GM18498 (cell line): ENCODE measurements around the gene DOK5.

Experiments
- ATAC-seq: cut with Tn5 transposase; IDR thresholded peaks from one replicate; pipeline ENCODE4 v1.9.1; 2021; ENCODE audit warnings: mild to moderate bottlenecking, moderate library complexity; ENCODE audit not compliant: unreplicated experiment

The DOK5 gene

DNA sequence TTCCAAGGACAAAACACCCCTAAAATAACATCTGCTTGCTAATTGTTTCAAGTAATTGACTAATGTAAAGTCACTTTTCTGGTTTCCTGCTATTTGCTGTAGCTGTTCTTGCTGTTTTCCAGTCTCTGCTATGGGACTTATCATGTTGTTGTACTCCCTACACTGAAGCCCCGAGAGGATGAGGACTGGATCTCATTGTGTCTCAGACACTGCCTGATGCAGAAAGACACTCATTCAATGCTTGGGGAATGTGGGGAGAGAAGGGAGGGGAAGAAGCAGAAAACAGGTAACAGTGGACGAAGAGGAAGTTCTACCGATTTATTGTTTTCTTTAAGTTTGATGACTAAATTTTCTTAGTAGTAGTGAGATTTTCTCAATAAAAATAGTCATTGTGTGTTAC, 79.8 kb downstream of the DOK5 start:
- no peak for ATAC-seq

DNA sequence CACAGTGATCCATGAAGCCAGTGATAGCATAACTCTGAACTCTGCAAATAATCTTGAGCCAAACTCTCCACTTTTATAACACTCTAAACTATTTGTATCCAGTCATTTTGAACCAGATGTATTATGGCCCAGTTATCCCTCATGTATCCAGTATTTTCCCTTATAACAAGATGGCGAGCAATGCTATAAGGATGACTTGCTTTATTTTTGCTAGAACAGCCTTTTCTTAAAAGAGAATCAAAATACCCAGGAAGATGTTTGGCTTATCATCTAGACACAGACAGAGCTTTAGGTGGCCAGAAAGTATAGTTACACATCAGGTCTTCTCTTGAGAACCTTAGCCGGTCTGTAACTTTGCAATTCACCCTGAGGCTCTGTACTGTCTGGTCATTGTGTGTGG, 81.0 kb downstream of the DOK5 start:
- no peak for ATAC-seq

DNA sequence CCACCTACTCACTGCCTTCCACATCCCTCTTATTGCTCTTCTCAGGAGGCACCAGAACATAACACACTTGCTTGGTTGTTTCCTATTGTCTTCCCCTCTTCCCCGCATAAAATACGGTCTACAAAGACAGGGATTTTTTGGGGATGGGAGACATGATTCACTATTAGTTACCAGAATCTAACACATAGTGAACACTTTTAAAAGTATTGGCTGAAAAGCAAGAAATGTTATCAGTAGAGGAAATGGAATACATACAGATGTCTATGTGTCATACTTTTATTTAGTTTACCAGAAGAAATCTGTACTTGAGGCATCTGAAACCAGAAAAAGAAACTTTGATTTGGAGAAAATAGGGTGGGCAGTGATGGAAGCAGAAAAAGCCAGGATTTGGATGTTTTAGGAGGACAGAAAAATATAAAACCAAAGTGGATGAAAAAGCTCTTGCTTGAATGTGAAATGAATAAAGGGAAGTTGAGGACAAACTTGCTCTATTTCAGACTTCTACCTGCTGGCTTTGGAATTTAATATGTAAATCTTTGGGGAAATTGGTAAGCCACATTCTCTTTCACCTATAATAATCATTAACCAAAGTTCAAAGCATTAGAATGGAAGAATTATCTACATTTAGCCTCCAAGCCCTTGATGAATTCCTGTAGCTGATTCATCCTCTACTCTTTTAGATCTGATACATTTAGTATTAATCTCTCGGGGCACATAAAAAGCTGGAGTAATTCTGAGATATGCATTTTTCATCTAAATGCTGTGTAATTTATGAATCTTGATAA, 82.6 kb downstream of the DOK5 start:
- no peak for ATAC-seq

DNA sequence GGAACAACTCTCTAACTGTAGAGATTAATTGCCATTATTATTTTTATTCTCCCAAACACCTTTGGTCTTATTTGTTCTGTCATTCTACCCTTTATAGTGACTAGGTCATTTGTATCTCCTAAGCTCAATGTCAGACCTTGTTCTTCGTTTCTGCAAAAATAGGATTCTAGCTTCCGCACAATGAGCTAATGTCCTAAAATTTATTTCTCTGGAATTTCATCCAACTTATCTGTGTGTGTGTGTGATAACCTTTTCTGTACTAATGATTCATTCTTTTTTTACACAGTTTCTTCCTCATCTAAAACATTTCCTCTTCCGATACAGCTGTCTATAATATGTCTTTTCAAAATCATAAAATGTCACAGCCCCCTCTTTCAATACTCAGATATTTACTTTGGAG, 84.5 kb downstream of the DOK5 start:
- no peak for ATAC-seq

DNA sequence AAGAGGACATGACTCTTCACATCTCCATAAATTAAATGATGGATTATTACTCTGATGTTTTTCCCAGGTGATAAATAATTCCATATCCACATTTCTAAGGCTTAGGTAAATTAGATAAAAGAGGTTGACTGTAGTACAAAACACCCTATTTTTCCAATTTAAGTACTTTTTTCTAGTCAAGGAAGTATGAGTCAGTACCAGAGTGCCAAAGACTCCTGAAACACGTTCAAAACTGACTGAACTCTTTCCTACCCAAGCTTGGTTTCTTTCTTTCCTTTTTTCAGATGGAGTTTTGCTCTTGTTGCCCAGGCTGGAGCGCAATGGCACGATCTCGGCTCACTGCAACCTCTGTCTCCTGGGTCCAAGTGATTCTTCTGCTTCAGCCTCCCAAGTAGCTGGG, 85.0 kb downstream of the DOK5 start:
- ATAC-seq, result no peak

DNA sequence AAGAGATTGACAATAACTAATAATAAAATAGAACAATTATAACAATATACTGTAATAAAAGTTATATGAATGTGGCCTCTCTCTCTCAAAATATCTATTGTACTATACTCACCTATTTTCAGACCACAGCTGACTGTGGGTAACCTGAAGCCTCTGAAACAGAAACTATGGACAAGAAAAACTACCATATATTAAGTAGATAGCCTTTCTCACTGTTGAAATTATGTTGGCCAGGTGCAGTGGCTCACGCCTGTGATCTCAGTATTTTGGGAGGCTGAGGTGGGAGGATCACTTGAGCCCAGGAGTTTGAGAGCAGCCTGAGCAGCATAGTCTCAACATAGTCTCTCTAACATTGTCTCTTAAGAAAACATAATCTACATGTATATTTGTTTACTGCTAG, 89.9 kb downstream of the DOK5 start:
- no peak for ATAC-seq

DNA sequence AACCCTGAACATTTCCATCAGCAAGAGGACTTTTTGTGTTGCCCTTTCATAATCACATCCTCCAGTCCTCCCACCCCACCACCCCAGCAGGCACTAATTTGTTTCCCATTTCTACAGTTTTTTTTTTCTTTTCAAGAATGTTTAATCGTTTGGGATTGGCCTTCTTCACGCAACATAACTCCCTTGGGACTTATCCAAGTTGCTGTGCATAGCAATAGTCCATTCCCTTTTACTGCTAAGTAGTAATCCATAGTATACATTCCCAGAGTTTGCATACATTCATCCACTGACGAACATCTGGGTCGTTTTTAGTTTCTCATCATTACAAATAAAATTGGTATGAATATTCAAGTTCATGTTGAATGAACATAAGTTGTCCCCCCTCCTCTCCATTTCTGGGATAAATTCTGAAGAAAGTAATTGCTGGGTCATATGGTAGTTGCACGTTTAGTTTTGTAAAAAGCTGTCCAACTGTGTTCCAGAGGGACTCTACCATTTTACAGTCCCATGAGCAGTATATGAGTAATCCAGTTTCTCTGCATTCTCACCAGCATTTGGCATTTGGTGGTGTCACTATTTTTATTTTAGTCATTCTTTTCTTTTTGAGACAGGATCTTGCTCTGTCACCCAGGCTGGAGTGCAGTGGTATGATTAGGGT, 90.8 kb downstream of the DOK5 start:
- no peak for ATAC-seq

DNA sequence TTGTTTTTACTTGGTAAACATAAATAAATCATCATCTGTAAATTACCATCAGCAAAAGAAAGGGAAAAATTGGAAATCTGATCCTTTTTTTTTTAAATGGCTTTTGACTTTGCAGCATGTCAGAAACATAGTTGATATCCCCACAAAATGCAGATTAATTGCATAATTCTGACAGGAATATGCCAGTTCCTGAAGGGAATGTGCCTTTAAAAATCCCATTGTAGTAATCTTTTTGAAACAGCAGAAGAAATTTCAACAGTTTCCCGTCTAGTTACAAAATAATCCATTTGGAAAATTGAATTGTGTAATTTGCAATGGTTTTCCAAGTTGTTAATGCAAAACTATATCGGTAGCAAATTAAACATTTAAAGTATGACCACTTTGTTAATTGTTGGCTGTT, 95.2 kb downstream of the DOK5 start:
- ATAC-seq, result no peak

DNA sequence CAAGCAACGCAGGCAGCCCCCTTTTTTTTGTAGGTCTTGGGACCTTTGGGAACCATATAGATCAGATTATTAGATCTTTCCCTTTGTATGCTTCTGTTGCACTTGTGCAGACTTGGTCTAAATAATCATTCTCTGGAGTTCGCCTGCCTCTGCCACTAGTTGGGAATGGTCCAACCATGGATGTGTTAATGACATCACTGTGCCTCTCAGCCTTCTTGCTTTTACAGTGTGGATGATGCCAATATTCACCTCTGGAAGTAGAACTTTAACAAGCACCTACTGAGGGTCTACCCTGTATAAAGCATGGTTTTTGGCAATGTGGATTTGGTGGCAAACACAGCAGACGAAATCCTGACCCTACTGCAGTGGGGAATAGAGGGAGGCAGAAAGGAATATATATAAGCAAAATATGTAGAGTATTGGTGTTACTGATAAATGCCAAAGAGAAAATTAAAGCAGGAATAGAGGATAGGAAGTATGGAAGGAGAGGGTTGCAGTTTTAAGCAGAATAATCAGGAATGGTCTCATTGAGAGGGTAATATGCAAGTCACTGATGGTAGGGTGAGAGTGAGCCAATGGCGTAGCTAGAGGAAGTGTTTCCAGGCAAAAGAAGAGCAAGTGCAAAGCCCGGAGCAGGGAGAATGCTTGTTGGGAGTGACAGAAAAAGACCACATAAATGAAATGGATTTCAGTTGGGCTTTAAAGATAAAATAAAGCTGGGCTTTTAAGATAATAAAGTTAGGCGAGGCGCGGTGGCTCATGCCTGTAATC, 97.5 kb downstream of the DOK5 start:
- no peak for ATAC-seq

DNA sequence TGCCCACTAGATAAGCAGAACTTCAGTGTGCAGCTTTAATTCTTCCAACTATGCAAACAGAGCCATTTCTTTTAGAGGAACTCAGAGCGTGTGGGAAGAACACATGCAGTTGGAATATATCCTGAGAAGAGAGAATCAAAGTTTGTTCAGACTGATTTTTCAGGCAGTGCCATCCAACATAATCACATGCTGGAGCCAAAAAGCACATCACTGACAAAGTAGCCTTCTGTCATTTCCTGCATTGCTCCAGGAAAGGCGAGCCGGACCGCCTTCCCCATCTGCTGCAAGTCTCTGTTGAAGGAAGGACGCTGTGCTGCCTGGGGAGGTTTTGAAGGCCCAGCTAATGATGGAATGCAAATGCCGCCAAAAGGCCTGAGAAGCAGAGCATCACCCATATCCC, 98.4 kb downstream of the DOK5 start:
- no peak for ATAC-seq

DNA sequence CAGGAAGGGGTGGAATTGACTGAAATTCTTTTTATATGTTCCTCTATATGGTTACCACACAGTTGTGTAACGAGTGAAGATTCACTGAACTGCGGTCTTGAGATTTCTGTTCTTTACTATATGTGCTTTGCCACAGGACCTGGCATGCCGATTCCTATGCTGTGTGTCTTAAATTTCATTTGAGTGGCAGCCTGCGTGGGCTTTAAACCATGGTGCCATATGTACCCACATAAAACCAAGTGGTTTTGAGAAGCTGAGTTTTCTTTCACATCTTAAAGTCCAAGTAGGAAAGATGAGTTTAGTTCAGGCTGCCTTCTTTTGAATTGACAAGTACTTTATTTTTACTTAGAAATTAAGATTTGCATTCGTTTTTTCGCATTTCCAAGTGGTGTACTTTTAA, 101.1 kb downstream of the DOK5 start:
- ATAC-seq, result no peak

DNA sequence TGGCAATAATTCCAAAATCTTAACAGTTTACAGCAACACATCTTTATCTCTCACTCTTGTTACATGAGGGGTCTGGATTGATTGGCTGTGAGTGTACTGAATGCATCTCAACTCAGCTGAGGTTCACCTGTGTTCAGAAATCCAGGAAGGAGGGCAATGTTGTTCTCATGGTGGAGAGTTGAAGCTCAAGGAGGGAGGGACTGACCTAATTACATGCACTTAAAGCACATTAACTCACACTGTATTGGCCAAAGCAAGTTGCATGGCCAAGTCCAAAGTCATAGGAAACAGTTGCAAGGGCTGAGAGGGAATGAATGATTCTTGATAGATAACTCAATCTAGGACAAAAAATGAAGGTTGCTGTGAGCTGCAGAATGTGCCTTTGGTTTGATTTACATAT, 102.2 kb downstream of the DOK5 start:
- ATAC-seq, result no peak

DNA sequence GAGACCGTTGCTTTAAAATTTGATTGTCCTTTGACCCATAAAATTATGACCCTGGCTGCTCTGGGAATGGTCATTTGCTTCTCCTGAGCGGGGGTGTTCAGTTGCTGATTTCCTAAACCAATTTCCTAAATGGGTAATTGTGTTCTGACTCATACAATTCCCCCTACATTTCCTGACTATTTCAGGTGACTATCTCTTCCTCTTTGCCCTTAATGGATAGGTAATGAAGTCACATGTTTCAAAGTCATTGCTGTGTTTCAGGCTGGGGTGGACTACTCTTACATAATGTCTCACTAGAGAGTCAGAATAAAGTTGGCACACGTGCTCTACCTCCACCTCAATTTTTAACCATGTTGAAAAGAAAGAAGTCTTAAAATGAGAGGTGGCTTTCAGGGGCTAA, 109.8 kb downstream of the DOK5 start:
- ATAC-seq, result no peak

DNA sequence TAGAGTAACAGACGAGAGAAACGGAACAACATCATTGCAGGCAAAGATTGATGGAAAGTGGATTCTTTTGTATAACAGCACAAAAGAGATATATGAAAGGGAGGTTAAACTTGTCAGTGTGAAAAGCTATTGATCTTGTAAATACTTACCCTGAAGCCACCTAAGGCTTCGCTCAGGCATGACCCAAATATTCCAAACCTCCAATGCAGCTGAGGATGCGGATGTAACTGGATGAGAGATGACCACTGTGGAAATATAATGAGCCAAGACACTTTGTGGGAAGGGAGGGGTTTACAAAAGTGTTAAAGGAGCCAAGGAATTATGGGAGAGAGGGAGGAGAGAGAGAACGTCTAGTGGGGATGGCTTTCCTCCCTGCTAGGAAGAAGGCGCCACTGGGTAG, 112.0 kb downstream of the DOK5 start:
- ATAC-seq, result no peak

DNA sequence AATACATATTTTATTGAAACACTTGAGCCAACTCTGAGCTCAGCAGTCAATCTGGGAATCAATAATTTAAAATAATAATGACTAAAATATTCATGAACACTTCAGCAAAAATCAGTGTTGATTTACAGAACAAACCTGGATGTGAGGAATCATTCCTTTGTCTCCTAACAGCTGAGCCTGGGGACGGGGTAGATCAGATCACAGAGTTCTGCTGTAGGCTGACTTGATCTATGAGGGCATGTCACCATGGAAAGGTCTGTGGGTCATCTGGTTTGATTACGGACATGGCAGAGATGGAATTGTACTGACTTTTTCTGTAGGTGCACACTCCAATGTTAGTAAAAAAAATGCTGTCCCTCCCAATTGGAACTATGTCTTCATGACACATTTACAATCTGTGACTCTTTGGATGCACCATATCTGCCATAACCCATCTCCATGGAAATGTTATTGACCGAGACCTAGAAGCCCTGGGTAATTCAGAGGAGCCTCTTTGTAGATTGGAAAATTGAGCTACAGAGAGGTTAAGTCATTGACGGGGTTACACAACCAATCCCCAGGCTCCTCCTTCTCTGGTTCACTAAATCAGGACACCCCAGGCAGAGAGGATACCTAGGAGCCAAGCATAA, 114.1 kb downstream of the DOK5 start:
- ATAC-seq, result no peak

DNA sequence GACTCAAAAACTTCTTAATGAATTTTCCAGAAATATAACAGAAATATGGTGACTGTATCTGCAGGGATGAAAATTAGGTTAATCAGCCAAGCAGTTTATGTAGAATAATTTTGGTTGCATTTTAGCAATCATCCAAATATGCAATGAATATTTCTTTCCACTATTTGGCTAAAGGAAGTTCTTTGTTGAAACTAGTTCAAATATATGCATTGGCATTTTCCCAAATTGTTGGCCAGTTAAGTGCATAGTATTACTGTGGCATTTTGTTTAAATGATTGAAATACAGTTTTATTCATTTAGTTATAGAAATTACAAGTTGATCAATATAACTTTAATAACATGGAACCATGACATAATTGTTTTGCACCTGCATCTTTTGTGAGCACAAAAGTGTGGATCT, 115.5 kb downstream of the DOK5 start:
- ATAC-seq, result no peak

DNA sequence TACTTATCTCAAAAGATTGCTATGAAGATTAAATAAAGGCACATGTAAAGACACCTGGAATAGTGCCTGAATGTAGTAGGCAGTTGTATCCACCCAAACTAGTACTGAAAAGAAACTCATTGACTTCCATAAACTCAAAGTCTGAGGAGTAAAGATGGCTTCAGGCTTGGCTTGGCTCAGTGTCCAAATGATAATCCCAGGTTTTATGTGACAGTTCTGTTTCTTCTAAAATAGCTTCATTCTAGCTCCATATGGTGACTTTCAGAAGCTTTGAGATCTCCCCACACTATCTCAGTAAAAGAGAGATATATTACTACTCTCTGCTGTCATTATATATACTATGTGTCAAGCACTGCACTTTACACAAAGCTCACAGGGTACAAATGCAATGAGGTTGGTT, 121.3 kb downstream of the DOK5 start:
- no peak for ATAC-seq

DNA sequence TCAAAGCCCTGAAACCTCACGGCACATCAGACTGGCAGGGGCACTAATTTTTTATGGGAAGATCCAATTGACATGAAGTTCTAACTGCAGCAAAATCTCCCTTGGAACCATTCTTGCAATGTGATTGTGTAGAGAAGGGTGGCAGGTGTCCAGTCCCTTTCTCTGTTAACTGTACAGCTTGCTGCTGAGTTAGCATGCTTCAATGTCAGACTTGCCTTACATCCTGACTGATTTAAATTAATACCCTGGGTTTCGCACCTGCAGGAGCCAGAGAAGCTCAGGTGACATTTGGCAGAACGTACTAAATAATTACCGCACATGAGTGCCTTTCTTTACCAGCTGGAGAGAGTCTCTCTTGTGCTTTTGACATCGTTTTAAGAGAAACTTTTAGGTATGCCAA, 123.0 kb downstream of the DOK5 start:
- ATAC-seq, result no peak

DNA sequence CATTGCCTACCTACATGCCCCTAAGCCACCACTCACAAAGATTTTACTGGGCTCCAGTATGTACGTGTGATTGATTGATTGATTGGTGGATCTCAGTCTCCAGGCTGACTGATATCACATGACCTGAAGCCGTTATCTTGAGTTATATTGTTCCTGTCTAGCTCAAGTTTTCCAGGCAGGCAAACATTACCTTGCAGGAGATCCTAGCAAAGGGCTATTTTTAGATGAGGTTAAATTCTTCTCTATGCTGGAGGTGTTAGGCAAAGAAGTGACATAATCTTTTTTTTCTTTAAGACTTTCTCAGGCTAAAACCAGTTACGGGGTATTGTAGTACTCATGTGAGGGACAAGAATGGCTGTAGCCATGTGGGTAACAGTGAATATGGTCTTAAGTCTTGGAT, 125.2 kb downstream of the DOK5 start:
- no peak for ATAC-seq

DNA sequence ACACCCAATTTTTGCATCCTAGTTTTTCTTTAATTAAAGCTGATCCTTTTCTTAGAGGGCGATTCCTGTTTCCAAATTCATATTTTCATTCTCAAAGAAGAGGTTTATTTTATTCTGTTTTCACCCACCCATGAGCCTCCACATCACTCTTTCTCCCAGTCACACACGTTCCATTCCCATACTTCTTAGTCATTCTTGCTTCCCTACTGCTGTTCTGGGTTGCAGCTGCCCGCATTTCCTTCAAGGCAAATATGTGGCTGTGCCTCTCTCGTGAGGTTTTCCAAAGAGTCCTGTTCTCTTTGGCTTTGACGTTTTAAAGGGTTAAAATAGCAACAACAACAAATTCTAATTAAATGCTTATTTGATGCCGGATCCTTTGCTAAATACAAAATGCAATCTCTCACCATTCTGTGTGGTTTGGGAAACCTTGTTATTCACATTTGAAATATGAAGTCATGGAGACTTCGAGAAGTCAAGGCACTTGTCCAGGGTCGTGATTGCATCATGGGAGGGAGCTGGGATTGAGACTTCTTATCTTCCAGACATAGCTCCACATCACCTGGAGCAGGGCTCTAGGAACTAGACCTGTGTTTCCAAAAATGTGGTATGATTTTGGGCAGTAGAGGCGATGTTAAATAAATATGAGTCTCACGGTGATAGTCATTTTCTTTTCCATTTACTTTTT, 126.6 kb downstream of the DOK5 start:
- ATAC-seq, result no peak

DNA sequence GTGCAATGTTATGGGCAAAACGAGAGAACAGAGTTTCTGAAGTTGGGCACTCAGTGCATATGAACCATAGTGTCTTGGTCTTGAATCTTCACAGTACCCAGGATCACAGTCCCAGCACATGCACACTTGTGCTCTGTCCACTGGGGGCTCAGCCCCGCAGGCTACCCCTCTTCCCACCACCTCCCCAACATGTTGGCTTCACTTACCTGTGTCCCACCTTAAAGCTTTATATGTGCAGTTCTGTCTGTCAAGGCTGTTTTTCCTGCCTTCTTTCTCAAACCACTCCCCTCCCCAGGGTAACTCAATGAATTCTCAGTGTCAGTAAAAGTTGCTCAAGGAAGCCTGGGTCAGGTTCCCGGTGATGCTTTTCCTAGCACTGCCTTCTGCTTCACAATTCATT, 129.9 kb downstream of the DOK5 start:
- no peak for ATAC-seq
